Measurements from ENCODE around the gene GIT2. TPM values are rescaled to one million over a fixed set of nuclear protein-coding genes. Genes with fewer than 3 reads are reported as not detected.

GIT2 gene
- total RNA-seq, 3 donors from 2014 or later, result 33.3 to 46.2 (median 39.6) TPM

- H3K9me3 ChIP-seq, result no peaks in the 10 kb centered on the region
- ATAC-seq (peak; percentile 65), DNase-seq (no peak)
- no peak for TF ChIP-seq CTCF (IDR thresholded peaks at IDR 0.05)
- no peaks in the 10 kb centered on the region for H3K4me1 ChIP-seq (ENCODE audit: low read depth)
- H3K4me3 ChIP-seq, result no peak overlapping the region
- H3K36me3 ChIP-seq (ENCODE audit: low read depth), result no peaks in the 10 kb centered on the region
- intact Hi-C loops (cut with DNase I, micrococcal nuclease), result loop anchor here in 1 of 2 donors (10.0 kb wide), 1 partner anchor 81 kb away; no protein-coding TSS in a partner anchor
Measured at GRCh38 chr12:109885616-109886015, 110.6 kb downstream of the GIT2 start.

GRCh38 chr12:109883461-109883860, 112.7 kb downstream of the GIT2 start:
- H3K4me3 ChIP-seq, result no peak overlapping the region
- DNase-seq (no peak), ATAC-seq (no peak)
- H3K36me3 ChIP-seq (ENCODE audit: low read depth), result no peaks in the 10 kb centered on the region
- intact Hi-C loops (cut with DNase I, micrococcal nuclease), result loop anchor here in 1 of 2 donors (10.0 kb wide), 1 partner anchor 79 kb away; no protein-coding TSS in a partner anchor
- peaks cover 6% of the 10 kb centered on the region for H3K4me1 ChIP-seq (ENCODE audit: low read depth)
- TF ChIP-seq CTCF (IDR thresholded peaks at IDR 0.05), result no peak
- H3K9me3 ChIP-seq, result no peaks in the 10 kb centered on the region

- H3K9me3 ChIP-seq, result no peaks in the 10 kb centered on the region
- peaks cover 12% of the 10 kb centered on the region for H3K4me1 ChIP-seq (ENCODE audit: low read depth)
- no peak for ATAC-seq
- no peaks in the 10 kb centered on the region for H3K36me3 ChIP-seq (ENCODE audit: low read depth)
- no peak for TF ChIP-seq CTCF (IDR thresholded peaks at IDR 0.05)
- intact Hi-C loops (cut with DNase I, micrococcal nuclease), result loop anchor here in 1 of 2 donors (10.0 kb wide), 1 partner anchor 77 kb away; no protein-coding TSS in a partner anchor
- DNase-seq, result no peak
- no peak overlapping the region for H3K4me3 ChIP-seq
Measured at GRCh38 chr12:109881752-109882151, 114.4 kb downstream of the GIT2 start.

GRCh38 chr12:109880938-109881337, 115.2 kb downstream of the GIT2 start:
- Histone ChIP-seq H3K36me3 (ENCODE audit: low read depth) (no peaks in the 10 kb centered on the region), H3K4me3 (peak overlapping the region; percentile 60), H3K4me1 (ENCODE audit: low read depth) (peaks cover 14% of the 10 kb centered on the region), H3K9me3 (no peaks in the 10 kb centered on the region)
- intact Hi-C loops (cut with DNase I, micrococcal nuclease), result loop anchor here in 1 of 2 donors (10.0 kb wide), 1 partner anchor 76 kb away; no protein-coding TSS in a partner anchor
- no peak for TF ChIP-seq CTCF (IDR thresholded peaks at IDR 0.05)
- DNase-seq (no peak), ATAC-seq (peak; percentile 9)

- intact Hi-C loops (cut with DNase I, micrococcal nuclease), result loop anchor here in 1 of 2 donors (10.0 kb wide), 1 partner anchor 75 kb away; no protein-coding TSS in a partner anchor
- Histone ChIP-seq H3K36me3 (ENCODE audit: low read depth) (no peaks in the 10 kb centered on the region), H3K4me1 (ENCODE audit: low read depth) (peaks cover 18% of the 10 kb centered on the region), H3K4me3 (peak within 1 kb of the TSS; percentile 60), H3K9me3 (no peaks in the 10 kb centered on the region)
- ATAC-seq, result peak; percentile 93
- DNase-seq, result peak; percentile 88 to 95 (median 91)
- TF ChIP-seq CTCF (IDR thresholded peaks at IDR 0.05), result peak; percentile 77
Measured at GRCh38 chr12:109880043-109880931, 115.9 kb downstream of the GIT2 start, which contains the start of gene GLTP. Gene GLTP, minus strand, starts transcription at chr12:109880541. Its CDS starts 167 bp downstream, at chr12:109880374.

Other genes with a start within 250 kb of the GIT2 start
- gene TRPV4, start 163.0 kb downstream of the GIT2 start, total RNA-seq, result under 1 TPM; 0.43 to 0.92 (median 0.48) TPM
- gene GLTP, start 115.8 kb downstream of the GIT2 start, total RNA-seq, result 100 to 1,000 TPM in 1 of 3 donors, 10 to 100 TPM in 2; 58.8 to 101 (median 98.9) TPM
- gene TCHP, start 96.1 kb downstream of the GIT2 start, total RNA-seq, result 10 to 100 TPM; 24.7 to 27.8 (median 24.9) TPM
- 10 to 100 TPM; 56.0 to 75.2 (median 63.9) TPM for gene ANKRD13A, start 3.1 kb upstream of the GIT2 start, total RNA-seq
- gene C12orf76, start 52.2 kb upstream of the GIT2 start, total RNA-seq, result 10 to 100 TPM in 1 of 3 donors, 1 to 10 TPM in 2; 8.5 to 12.5 (median 8.8) TPM
- gene IFT81, start 128.0 kb upstream of the GIT2 start, total RNA-seq, result 10 to 100 TPM in 1 of 3 donors, 1 to 10 TPM in 2; 3.8 to 12.7 (median 6.3) TPM